ENCODE measurements around the gene POLR3B.

DNA sequence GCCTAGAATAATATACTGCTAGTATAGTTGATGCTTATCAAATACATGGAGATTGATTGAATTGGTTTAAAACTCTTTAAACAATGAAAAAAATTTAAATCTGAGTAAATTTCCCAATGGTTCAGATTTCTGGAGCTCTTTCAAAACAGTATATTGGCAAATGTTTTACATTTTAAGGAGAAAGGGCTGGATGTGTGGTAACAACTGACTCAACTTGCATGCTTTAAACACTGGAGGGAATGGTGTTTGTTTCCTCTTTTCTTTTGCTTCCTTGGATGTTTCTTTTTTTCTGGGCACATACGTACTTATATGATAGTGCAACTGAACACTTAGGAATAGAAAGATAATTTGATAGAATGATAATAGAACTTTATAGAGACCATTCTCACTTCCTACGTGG, 151.4 kb downstream of the POLR3B start:
- TF ChIP-seq, protein P1, sequence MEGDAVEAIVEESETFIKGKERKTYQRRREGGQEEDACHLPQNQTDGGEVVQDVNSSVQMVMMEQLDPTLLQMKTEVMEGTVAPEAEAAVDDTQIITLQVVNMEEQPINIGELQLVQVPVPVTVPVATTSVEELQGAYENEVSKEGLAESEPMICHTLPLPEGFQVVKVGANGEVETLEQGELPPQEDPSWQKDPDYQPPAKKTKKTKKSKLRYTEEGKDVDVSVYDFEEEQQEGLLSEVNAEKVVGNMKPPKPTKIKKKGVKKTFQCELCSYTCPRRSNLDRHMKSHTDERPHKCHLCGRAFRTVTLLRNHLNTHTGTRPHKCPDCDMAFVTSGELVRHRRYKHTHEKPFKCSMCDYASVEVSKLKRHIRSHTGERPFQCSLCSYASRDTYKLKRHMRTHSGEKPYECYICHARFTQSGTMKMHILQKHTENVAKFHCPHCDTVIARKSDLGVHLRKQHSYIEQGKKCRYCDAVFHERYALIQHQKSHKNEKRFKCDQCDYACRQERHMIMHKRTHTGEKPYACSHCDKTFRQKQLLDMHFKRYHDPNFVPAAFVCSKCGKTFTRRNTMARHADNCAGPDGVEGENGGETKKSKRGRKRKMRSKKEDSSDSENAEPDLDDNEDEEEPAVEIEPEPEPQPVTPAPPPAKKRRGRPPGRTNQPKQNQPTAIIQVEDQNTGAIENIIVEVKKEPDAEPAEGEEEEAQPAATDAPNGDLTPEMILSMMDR (IDR thresholded peaks at IDR 0.05) = no peak
- TF ChIP-seq POLR2A (IDR thresholded peaks at IDR 0.05) = no peak
